ENCODE data around the gene C1orf50.

GRCh38 chr1:42736152-42736551, 30.9 kb upstream of the C1orf50 start:
- TF ChIP-seq POLR2AphosphoS5 (IDR thresholded peaks at IDR 0.05; ENCODE audit: insufficient read depth in 1 of 2, low read depth in 1 of 2) (no peak), CTCF (IDR thresholded peaks at IDR 0.05) (no peak)

All from vagina (tissue), 2 donors.